Lower leg skin (tissue), 3 donors: ENCODE results near the gene FUBP1.

Experiments used
- POLR2A ChIP-seq, 2 donors: fragments of 450-650 bp; IDR thresholded peaks; one replicate each; pipeline ENCODE4 v1.6.1; 2016 to 2017; ENCODE audit warnings: antibody characterized with exemption in 2 of 2, mild to moderate bottlenecking in 1 of 2, moderate library complexity in 1 of 2
- TF ChIP-seq, protein P1 (sequence below), 3 donors: fragments of 450-650 bp; IDR thresholded peaks; one replicate each; pipeline ENCODE4 v1.5.1; 2016; ENCODE audit warnings: antibody characterized with exemption in 3 of 3, mild to moderate bottlenecking in 3 of 3, moderate library complexity in 2 of 3

DNA sequence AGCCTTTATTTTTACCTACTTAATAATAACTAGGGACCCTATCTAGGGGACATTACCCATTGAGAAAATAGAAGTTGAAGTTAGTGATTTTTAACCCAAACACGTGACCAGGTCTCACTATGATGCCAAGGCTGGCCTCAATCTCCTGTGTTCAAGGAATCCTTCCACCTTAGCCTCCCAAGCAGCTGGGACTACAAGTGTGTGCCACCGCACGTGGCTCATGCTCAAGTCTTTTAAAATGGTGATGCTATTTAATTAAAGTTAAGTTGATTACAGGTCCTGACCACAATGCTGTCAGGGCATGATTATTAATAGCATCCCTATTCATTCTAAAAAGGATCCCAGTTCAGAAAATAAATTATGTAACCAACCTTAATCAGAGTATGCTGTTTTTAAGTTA is 25.0 kb downstream of the FUBP1 start:
- TF ChIP-seq POLR2A (IDR thresholded peaks at IDR 0.05), result no peak
- TF ChIP-seq, protein P1, sequence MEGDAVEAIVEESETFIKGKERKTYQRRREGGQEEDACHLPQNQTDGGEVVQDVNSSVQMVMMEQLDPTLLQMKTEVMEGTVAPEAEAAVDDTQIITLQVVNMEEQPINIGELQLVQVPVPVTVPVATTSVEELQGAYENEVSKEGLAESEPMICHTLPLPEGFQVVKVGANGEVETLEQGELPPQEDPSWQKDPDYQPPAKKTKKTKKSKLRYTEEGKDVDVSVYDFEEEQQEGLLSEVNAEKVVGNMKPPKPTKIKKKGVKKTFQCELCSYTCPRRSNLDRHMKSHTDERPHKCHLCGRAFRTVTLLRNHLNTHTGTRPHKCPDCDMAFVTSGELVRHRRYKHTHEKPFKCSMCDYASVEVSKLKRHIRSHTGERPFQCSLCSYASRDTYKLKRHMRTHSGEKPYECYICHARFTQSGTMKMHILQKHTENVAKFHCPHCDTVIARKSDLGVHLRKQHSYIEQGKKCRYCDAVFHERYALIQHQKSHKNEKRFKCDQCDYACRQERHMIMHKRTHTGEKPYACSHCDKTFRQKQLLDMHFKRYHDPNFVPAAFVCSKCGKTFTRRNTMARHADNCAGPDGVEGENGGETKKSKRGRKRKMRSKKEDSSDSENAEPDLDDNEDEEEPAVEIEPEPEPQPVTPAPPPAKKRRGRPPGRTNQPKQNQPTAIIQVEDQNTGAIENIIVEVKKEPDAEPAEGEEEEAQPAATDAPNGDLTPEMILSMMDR (IDR thresholded peaks at IDR 0.05), result no peak
